Upper lobe of left lung (tissue), 6 donors: ENCODE measurements around the gene NAV1. TPM values are rescaled to one million over a fixed set of nuclear protein-coding genes. Genes with fewer than 3 reads are reported as not detected.
"Not testable (repeated sequence)": the region's sequence is repeated elsewhere in the genome, so short reads cannot be mapped to it uniquely, and the experiment has no call there.

Source experiments
- ATAC-seq, 2 donors: fragments of 200-7000 bp; cut with Tn5 transposase; one replicate each; pipeline ENCODE4 v1.9.1; 2022; ENCODE audit warnings: mild to moderate bottlenecking in 2 of 2, moderate library complexity in 2 of 2; ENCODE audit not compliant: low FRiP score in 2 of 2
- DNase-seq, 2 donors: peaks; one replicate each; pipeline ENCODE4 v3.0.0-alpha.2; 2019 to 2020
- H3K27ac ChIP-seq, 4 donors: fragments of 200-600 bp; sonication (generic); one replicate each; pipeline ENCODE4 v1.5.1; 2016 to 2019
- H3K27me3 ChIP-seq, 4 donors: fragments of 200-600 bp; sonication (generic); one replicate each; pipeline ENCODE4 v1.5.1; 2017 to 2019
- H3K36me3 ChIP-seq, 4 donors: fragments of 200-600 bp; sonication (generic); one replicate each; pipeline ENCODE4 v1.5.1; 2016 to 2019
- H3K4me1 ChIP-seq, 4 donors: fragments of 200-600 bp; sonication (generic); one replicate each; pipeline ENCODE4 v1.5.1; 2018 to 2019
- H3K4me3 ChIP-seq, 4 donors: fragments of 200-600 bp; sonication (generic); one replicate each; pipeline ENCODE4 v1.5.1; 2017 to 2019; ENCODE audit warnings: mild to moderate bottlenecking in 2 of 4, moderate library complexity in 1 of 4
- H3K9me3 ChIP-seq, 4 donors: fragments of 200-600 bp; sonication (generic); one replicate each; pipeline ENCODE4 v1.5.1; 2018 to 2019
- CTCF ChIP-seq, 6 experiments: fragments of 450-650 bp in 4 of 6; fragments of 200-600 bp in 2 of 6; sonication (generic) in 2 of 6; IDR thresholded peaks; one replicate each; pipeline ENCODE4 v1.5.1; 2016 to 2019; ENCODE audit warnings: antibody characterized with exemption in 6 of 6
- EP300 ChIP-seq, 4 donors: sonication (generic); formaldehyde crosslinking; IDR thresholded peaks; one replicate each; pipeline ENCODE4 v1.5.1; 2017; ENCODE audit warnings: antibody characterized with exemption in 4 of 4, control low read depth in 2 of 4
- POLR2A ChIP-seq, 4 donors: fragments of 450-650 bp; IDR thresholded peaks; one replicate each; pipeline ENCODE4 v1.5.1; 2016 to 2017; ENCODE audit warnings: antibody characterized with exemption in 4 of 4, mild to moderate bottlenecking in 2 of 4
- POLR2AphosphoS5 ChIP-seq, 2 donors: sonication (generic); formaldehyde crosslinking; IDR thresholded peaks; one replicate each; pipeline ENCODE4 v1.5.1; 2017; ENCODE audit warnings: antibody characterized with exemption in 2 of 2
- WGBS, 2 donors: methylation state at CpG; one replicate each; pipeline ENCODE4 v1.1.5; 2017 to 2018; 5-methylcytosine and 5-hydroxymethylcytosine counted together
- total RNA-seq, 6 donors: library from RNA; depleted of rRNA in 4 of 6; stranded (reverse); fragments of >200 nt in 4 of 6; gene quantifications; one replicate each; pipeline versions ENCODE4 v1.1.0 to v1.2.1, GENCODE V29; 2016 to 2021
- donor health status: DM: no; HTN: no; CAD: no; lungs with moderate emphysema.
- donor health status: DM: no; HTN: yes; CAD: no; lungs with severe emphysema.

NAV1 gene
- total RNA-seq, 6 donors from 2014 or later: 15.2 to 41.0 (median 24.1) TPM

- no peak for TF ChIP-seq POLR2A (IDR thresholded peaks at IDR 0.05)
- H3K4me3 ChIP-seq: no peak overlapping the region
- ATAC-seq: no peak
- no peaks in the 10 kb centered on the region for H3K36me3 ChIP-seq
- no peak overlapping the region for H3K27ac ChIP-seq
- H3K4me1 ChIP-seq: peaks cover 20 to 24% (median 22%) of the 10 kb centered on the region in 4 donors
- WGBS, 2 donors: 80 to 81% methylated on average over 9 of the region's 9 CpGs
- H3K9me3 ChIP-seq: no peaks in the 10 kb centered on the region
- H3K27me3 ChIP-seq: no peaks in the 10 kb centered on the region
- DNase-seq: no peak
Measured at GRCh38 chr1:201515062-201515750, 23.7 kb upstream of the NAV1 start.

- Histone ChIP-seq H3K27ac (no peak overlapping the region), H3K4me3 (no peak overlapping the region), H3K27me3 (no peaks in the 10 kb centered on the region), H3K36me3 (no peaks in the 10 kb centered on the region), H3K4me1 (peaks cover 20 to 24% (median 22%) of the 10 kb centered on the region in 4 donors), H3K9me3 (no peaks in the 10 kb centered on the region)
- no peak for DNase-seq
- no peak for ATAC-seq
- TF ChIP-seq EP300 (IDR thresholded peaks at IDR 0.05) (no peak), POLR2AphosphoS5 (IDR thresholded peaks at IDR 0.05) (no peak), POLR2A (IDR thresholded peaks at IDR 0.05) (no peak), CTCF (IDR thresholded peaks at IDR 0.05) (no peak)
- WGBS, 2 donors: 81 to 100% methylated on average over 1 of the region's 1 CpG
Measured at GRCh38 chr1:201515895-201516294, 23.0 kb upstream of the NAV1 start.

- ATAC-seq: no peak
- Histone ChIP-seq H3K36me3 (no peaks in the 10 kb centered on the region), H3K27me3 (no peaks in the 10 kb centered on the region), H3K4me1 (peaks cover 16 to 19% (median 18%) of the 10 kb centered on the region in 4 donors), H3K27ac (no peak overlapping the region), H3K4me3 (no peak overlapping the region), H3K9me3 (no peaks in the 10 kb centered on the region)
- WGBS, 2 donors: 84 to 96% methylated on average over 2 of the region's 2 CpGs
- no peak for DNase-seq
- no peak for TF ChIP-seq POLR2A (IDR thresholded peaks at IDR 0.05)
- no peak for TF ChIP-seq CTCF (IDR thresholded peaks at IDR 0.05)
- no peak for TF ChIP-seq POLR2AphosphoS5 (IDR thresholded peaks at IDR 0.05)
- no peak for TF ChIP-seq EP300 (IDR thresholded peaks at IDR 0.05)
Measured at GRCh38 chr1:201516511-201517127, 22.3 kb upstream of the NAV1 start.

- no peak for TF ChIP-seq CTCF (IDR thresholded peaks at IDR 0.05)
- TF ChIP-seq POLR2A (IDR thresholded peaks at IDR 0.05): no peak
- no peak for TF ChIP-seq POLR2AphosphoS5 (IDR thresholded peaks at IDR 0.05)
- TF ChIP-seq EP300 (IDR thresholded peaks at IDR 0.05): no peak
- no peak overlapping the region for H3K4me3 ChIP-seq
- peak in 1 of 2 donors; percentile 59 for ATAC-seq
- no peak overlapping the region for H3K27ac ChIP-seq
- no peaks in the 10 kb centered on the region for H3K27me3 ChIP-seq
- DNase-seq: no peak
- no peaks in the 10 kb centered on the region for H3K36me3 ChIP-seq
- 71 to 73% methylated on average over 1 to 7 of the region's 7 CpGs for WGBS, 2 donors
- H3K4me1 ChIP-seq: peaks cover 6 to 9% (median 8%) of the 10 kb centered on the region in 4 donors
- no peaks in the 10 kb centered on the region for H3K9me3 ChIP-seq
Measured at GRCh38 chr1:201517631-201518030, 21.3 kb upstream of the NAV1 start.

GRCh38 chr1:201518071-201518470 is 20.9 kb upstream of the NAV1 start:
- no peak overlapping the region for H3K27ac ChIP-seq
- H3K9me3 ChIP-seq: no peaks in the 10 kb centered on the region
- no peaks in the 10 kb centered on the region for H3K27me3 ChIP-seq
- peaks cover 2 to 6% (median 3%) of the 10 kb centered on the region in 4 donors for H3K4me1 ChIP-seq
- 78 to 82% methylated on average over 5 of the region's 5 CpGs for WGBS, 2 donors
- no peak for DNase-seq
- no peaks in the 10 kb centered on the region for H3K36me3 ChIP-seq
- ATAC-seq: no peak
- H3K4me3 ChIP-seq: no peak overlapping the region
- no peak for TF ChIP-seq POLR2AphosphoS5 (IDR thresholded peaks at IDR 0.05)
- TF ChIP-seq CTCF (IDR thresholded peaks at IDR 0.05): no peak
- no peak for TF ChIP-seq POLR2A (IDR thresholded peaks at IDR 0.05)
- TF ChIP-seq EP300 (IDR thresholded peaks at IDR 0.05): no peak

- H3K36me3 ChIP-seq, H3K27me3 ChIP-seq, ATAC-seq, H3K4me1 ChIP-seq, H3K9me3 ChIP-seq, H3K4me3 ChIP-seq, H3K27ac ChIP-seq, DNase-seq: not testable (repeated sequence)
- 77 to 95% methylated on average over 10 to 14 of the region's 14 CpGs for WGBS, 2 donors
Measured at GRCh38 chr1:201520046-201520575, 18.8 kb upstream of the NAV1 start.
